CD4-positive, alpha-beta T cell treated with Interleukin-17A for 1 hour (primary cell): ENCODE results near the gene RBM33.

Experiments used
- DNase-seq: peaks from one replicate; pipeline ENCODE4 v3.0.0-alpha.2; 2020

Gene RBM33

DNA sequence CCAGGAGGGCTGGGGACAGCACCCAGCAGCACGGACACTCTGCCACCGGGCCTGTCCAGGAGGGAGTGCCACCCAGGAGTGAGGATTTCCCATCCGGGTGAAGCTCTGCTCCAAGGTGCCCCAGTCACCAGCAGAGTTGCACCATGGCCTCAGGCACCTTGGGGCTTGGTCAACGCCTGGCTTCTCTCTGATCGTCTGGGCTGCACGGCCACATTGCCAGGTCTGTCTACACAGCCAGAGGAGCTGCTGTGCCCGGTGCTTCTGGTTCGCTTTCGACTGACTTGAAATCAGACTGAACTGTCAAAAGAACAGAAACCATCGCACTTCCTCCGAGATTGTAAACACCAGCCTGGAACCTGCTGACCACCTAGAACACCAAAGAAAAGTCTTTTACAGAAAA lies 155.8 kb downstream of the RBM33 start:
- no peak for DNase-seq

DNA sequence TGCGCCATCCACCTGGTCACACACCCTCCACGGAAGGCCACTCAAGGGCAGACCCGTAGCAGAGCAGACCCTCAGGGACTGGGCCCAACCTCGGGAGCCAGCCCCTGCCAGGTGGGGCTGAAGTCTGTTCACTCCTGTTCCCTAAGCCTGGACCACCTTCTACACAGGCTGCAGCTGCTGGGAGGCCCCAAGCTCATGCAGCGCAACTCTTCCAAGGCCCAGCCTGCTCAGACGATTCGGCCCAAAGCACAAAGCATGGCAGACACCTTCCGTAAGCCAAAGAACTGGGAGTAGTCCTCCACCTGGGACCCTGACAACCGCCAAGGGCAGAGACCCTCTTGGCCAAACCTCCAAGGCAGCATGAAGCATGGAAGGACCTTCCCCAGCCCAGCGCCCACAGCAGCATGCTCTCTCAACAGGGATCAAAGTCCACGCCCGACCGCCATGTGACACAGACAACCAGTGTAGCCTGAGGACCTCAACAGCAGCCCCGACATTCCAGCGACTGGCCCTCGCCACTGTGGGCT lies 156.3 kb downstream of the RBM33 start:
- no peak for DNase-seq

DNA sequence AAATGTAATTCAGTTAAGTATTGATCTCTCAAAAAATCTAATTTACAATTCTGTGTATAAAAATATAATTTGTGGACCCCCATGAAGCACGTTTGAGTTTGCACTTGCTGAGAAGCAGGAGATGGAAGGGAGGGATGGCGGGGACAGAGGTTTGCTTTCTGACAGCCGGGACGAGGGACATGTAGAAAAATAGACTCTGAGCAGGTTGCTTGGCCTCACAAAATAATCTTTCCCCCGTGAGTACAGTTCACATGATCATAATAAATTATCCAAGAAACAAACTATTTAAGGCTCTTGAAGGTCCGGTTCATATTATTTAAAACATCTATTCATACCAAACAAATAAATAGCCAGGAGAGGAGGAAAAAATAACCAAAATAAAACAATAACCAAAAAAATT lies 157.8 kb downstream of the RBM33 start:
- DNase-seq, result no peak

DNA sequence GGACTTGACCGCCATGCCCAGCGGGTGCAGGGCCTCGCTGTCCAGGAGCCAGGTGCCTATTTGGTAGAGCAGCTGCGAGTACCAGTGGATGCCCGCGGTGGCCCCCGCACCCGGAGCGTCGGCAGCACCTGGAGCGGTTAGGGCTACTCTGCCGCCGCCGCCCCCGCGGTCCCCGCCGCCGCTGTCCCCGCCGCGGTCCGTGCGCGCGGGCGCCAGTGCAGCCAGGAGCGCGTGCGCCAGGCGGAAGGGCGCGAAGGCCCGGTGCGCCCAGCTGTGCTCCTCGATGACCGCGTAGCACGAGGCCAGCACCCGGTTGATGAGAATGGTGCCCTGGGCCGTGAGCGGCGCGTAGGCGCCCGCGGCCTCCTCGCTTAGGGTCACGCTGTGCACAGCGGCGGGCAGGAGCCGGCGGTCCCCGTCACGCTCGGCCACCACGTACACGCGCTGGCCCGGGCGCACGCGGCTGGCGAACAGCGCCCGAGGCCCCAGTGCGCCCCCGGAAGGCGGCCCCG lies 158.5 kb downstream of the RBM33 start:
- DNase-seq, result no peak

DNA sequence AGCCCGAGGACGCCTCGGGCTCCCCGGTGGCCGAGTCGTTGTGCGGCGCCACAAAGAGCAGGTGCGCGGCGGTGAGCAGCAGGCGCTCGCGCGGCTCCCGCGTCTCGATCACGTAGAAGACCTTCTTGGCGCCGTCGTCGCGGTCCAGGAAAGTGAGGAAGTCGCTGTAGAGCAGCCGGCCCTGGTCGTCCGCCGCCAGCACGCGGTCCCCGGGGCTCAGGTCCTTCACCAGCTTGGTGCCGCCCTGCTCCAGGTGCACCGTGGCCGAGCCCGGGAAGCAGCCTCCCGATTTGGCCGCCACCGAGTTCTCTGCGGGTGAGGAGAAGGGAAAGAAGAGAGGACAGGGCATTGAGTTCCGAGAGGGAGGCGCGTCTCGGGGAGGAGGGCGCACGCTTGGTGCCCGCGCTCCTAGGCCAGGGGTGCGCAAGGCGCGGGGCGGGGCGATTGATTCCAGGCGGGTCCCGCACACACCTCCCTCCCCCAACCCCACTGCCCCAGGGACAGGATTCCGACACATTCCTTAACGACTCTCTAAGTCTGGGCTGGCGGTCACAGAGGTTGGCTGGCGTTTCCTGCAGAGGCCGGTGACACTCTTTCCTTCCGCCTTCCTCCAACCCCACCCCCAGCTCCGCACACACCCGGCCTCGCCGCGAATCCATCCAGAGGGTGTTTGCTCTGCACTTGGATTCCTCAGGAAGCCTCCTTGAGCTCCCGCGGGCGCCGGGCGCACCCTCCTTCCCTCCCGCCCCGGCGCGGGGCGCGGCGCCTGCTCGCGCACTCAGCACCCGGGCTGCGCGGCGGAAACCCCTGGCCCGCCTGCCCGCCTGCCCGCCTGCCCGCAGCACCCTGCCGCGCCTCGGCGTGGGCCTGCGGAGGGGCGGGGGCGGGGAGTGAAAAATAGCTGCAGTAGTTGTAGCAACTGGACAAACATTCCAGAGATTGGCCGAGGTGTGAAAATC lies 159.2 kb downstream of the RBM33 start:
- no peak for DNase-seq

DNA sequence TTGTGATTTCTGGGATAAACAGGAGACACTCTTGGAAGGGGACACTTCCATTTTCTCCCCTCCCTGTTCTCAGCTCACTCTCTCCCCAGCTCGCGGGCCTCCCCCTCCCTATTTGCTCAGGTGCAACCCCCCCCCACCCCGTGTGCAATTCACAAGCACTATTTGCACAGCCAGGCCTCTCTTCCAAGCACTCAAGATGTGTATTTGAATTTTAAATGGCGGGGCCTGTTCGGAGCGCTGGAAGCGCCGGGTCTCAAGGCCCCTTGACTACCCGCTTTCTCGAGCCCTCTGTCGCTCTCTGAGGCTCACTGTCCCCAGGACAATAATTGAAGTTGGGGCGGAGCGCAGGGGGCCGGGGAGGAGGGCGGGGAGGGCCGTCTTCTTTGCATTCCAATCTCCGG lies 160.0 kb downstream of the RBM33 start:
- no peak for DNase-seq

DNA sequence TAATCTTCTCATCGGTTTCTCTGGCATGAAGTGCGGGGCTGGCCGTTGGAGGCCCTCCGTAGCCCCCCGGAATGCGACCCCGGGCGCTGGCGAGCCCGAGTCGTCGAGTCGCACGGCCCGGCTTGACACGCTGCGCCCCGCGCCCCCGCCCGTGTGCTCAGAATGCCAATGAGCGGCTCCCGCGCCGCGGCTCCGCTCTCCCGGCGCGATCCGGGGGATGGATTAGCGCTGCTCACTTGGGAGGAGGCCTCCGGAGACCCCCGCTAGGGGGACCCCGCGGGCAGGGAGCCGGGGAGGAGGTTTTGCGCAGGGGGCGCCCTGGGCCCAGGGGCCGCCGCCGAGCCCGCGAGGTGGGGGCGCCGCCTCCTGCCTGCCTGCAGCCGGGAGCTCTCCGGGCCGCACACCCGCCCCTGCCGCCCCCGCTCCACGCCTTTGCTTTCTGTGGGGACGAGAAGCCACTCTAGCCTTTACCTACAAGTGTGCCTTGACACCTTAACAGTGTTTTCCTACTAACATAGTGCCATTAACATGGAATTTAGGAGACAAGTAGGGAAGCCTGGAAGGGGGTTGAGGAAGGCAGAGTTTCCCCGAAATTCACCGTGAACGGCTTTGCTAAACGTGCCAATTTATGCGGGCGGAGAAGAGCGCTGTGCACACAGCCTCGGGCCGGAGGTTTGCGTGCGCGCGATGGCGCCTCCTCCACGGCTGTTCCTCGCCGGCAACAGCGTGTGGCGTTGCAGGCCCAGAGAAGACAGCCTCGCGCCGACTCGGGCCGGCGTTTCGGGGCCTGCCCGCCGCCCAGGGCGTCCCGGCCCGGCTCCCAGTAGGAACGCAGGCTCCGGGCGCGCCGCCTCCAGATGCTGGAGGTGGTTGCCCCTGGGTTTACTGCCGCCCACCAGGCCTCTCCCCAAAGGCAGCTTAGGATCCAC lies 160.7 kb downstream of the RBM33 start:
- peak; percentile 22 for DNase-seq

DNA sequence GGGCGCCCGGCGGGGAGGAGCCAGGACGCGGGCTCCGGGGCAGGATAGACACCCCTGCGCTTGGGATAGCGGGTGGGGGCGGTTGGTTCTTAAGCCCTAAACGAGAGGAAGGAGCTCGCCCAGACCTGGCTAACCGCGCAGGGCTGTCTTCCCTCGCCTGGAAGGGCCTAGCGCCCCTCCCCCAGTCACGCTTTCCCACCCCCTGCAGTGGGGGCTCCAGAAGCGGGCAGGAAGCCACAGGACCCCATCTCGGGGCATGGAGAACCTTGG lies 161.3 kb downstream of the RBM33 start:
- DNase-seq, result no peak

DNA sequence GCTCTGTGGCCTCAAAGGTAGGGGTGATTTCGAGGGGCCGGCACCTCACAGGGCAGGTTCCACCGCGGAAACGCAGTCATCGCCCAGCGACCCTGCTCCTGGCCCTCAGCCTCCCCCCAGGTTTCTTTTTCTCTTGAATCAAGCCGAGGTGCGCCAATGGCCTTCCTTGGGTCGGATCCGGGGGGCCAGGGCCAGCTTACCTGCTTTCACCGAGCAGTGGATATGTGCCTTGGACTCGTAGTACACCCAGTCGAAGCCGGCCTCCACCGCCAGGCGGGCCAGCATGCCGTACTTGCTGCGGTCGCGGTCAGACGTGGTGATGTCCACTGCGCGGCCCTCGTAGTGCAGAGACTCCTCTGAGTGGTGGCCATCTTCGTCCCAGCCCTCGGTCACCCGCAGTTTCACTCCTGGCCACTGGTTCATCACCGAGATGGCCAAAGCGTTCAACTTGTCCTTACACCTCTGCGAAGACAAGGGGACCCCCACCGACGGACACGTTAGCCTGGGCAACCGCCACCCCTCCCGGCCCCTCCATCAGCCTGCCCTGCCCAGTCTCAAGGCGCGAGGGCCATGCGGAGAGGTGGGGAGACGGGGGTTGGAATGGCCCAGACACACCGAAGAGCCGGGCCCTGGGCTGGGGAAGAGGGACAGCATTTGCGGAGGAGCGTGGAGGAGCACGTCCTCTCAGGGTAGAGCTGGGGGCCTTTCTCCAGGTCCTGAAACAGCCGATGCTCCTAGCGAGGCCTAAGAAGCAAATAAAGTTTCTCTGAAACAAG lies 161.8 kb downstream of the RBM33 start:
- DNase-seq, result no peak

DNA sequence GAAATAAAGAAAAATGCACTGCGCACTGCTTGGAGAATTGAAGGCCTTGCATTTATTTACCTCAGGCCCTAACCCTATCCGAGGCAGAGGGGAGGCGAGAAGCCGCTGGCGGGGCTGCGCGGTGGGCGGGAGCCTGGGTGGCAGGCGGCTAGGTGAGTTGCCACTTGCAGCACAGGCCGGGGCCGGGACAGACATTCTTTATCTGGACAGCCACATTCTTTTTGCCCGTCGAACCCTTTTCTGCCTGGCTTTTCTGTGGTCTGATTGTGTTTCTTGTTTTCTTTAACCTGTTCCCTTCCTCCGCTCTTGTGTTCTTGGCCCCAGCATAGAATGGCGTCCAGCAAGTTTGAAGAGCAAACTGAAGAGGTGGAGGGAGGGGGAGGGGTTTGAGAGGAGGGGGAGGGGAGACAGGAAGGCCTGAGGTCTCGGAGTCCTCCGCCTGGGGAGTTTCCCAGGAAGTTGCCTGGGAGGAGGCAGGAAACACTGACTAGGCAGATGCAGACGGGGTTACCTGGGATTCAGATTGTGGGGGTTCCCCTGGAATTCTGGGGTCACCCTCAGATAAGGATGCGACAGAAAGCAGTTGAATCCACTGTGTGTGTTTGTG lies 162.7 kb downstream of the RBM33 start:
- DNase-seq, result no peak

DNA sequence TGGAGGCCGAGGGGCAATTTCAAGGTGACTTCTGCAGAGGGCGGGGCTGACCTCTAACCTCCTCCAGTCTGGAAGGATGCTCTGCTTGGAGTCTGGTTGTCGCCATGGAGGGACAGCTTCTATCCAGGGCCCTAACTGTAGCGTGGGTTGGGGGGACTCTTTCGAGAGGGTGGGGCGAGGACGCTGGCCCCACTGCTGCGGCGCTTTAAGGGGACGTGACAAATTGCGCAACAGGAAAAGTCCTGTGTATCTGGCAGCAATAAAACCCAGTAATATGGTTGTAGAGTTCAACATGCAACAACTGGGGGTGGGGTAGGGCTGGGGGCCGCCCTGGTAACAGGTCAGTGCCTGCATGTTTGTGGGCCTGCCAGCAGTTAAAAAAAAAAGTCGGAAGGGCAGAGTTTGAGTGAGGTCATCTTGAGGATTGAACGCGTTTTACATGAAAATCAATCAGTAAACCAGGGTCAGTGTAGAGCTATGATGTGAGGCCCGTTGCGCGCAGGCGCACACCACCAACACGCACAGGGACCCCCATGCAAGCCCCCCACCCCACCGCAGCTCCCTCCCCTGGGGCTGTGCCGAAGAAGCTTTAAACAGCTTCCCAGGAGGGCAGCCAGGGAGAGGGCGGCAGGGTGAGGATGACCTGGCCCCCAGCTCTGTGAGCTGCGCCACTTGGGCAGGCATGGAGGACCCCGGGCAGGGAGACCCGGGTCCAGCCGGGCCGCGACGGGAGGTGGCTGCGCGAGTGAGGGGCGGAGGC lies 163.5 kb downstream of the RBM33 start:
- no peak for DNase-seq

DNA sequence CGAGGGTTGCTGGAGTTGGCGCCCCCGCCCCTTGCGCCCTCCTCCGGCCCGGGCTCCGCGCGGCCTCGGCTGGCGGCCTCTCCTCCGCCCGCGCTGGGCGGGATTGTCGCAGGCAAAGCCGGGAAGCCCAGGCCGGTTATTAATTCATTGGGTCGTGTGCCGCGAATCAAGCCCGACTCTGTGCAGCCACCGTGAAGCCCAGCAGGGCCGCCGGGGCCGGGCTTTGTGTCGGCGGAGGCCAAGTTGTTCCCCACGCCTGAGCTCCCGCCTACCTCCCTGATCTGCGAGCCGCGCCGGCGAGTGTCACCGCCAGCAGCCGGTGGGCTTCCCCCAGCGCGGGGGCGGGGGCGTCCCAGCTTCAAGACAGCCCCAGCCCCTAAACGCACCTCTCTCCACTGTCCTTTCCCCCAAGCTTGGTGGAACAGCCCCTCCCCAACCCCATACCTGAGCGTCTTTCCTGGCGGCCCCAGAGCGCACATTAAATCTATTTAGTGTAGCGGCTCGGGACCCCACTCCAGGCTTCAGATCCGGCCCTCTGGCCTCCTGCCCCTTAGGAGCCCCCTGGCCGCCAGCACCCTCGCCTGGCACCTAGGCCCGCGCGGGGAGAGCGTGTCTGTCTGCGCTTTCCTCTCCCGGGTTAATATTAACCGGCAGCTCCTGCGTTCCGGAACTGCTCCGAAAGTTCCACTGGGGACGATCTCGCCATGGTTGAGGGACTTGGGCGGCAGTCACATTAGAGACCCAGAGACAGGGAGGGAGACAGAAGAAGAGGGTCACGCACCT lies 164.3 kb downstream of the RBM33 start:
- DNase-seq, result no peak

DNA sequence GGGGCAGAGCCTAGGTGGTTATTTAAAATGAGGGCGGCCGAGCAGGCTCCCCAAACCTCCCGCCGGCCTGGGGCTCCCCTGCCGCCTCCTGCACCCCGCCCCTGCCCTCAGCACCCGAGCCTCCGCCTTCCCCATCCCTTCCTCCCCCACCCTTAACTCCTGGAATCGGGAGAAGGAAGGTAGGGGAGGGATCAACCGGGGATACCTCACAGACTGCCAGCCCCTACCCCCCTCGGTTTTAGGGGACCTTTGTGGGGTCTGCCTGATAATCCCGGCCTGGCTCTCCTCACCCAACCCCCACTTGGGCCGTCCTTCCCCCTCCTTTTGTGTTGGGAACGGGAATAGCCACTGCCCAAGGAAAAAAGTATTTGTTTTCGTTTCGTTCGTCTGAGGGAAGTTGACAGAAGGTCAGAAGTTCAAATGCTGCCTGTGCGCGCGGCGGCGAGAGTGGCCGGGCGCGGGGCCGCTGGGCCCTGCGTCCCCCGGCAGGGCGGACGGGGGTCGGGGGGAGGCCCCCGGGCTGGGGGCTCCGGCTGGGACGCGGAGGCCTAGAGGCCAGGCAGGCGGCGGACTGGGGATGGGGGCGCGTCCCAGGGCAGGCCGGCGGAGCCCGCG lies 165.0 kb downstream of the RBM33 start:
- DNase-seq, result no peak

DNA sequence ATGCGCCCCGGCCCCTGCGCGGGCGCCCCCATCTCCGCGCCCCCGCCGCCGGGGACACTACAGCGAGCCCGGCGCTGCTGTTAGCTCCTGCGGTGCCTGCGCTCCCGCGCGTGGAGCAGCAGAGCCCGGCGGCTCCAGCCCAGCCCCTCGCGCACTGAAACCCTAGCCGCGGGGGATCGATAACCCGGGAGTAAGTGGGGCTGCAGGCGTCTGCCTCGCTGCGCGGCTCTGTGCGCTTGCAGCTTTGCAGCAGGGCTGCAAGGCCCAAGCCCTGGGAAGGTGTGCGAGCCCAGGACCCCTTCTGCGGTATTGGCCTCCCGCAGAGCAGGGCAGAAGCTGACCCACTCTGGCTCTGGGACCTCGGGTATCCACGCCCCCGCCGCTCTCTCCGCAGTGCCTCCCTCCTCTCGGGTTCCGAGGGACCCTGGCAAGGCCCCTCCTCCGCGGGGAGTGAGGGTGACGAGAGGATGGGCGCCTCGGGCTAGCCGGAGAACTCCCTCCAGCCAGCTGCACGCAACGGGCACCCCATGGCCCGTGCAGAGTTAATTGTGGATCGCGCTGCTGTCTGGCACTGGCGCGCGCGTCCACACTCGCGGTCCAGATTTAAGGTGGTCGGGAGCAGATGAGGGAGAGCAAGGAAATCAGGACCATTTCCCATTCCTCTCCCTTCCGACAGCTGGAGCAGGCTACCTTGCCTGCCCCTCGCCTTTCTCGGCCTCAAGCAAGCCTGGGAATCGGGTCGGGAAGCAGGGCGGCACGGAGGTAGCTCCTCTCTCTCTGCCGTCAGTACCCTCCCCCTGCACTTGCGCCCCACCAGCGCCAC lies 165.7 kb downstream of the RBM33 start:
- no peak for DNase-seq

DNA sequence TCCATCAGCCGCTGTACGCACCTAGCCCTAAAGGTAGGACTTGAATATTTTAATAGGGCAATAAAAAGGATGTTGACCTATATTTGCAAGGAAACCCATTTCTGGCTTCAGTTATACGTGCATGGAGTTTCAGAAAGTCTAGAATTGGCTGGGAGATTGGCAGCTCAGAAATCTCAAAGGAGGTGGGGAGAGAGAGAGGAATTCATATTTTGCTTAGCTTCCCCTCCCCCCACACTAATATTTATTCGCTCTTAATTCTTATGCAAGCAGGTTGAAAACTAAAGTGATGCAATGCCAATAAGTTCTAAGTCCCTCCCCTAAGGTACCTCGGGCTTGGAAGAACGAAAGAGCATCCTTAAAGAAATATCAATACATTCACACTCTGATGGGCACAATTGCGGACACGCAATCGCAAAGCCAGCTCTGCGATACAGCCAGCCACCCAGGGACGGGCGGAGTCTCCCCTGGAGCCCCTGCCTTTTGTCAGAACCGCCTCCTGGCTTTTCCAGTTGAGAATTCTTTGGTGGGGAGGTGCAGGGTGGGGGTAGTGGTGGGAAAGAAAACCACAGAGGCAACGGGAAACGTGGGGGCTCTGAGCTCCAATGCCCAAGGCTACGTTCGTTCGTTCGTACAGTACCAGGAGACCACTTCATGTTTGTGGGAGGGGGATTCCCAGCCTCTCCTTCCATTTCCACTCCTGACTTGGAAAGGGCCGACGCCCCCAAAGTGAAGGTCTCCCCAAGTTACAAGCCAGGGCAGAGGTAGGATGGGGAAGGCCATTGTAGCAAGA lies 166.5 kb downstream of the RBM33 start:
- DNase-seq, result no peak

DNA sequence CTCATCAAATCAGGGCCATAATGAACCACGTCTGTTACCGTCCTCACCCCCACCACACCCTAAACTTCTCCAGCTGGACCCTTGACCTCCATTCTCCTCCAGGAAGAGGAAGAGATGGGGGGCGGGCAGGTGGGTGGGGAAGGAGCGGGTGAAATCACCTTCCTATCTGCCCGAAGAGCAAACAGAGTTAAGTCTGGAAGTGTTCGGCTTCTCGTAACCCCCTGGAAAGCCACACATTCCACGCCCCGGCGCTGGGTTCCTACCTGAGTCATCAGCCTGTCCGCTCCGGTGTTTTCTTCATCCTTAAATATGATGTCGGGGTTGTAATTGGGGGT lies 167.1 kb downstream of the RBM33 start:
- no peak for DNase-seq

DNA sequence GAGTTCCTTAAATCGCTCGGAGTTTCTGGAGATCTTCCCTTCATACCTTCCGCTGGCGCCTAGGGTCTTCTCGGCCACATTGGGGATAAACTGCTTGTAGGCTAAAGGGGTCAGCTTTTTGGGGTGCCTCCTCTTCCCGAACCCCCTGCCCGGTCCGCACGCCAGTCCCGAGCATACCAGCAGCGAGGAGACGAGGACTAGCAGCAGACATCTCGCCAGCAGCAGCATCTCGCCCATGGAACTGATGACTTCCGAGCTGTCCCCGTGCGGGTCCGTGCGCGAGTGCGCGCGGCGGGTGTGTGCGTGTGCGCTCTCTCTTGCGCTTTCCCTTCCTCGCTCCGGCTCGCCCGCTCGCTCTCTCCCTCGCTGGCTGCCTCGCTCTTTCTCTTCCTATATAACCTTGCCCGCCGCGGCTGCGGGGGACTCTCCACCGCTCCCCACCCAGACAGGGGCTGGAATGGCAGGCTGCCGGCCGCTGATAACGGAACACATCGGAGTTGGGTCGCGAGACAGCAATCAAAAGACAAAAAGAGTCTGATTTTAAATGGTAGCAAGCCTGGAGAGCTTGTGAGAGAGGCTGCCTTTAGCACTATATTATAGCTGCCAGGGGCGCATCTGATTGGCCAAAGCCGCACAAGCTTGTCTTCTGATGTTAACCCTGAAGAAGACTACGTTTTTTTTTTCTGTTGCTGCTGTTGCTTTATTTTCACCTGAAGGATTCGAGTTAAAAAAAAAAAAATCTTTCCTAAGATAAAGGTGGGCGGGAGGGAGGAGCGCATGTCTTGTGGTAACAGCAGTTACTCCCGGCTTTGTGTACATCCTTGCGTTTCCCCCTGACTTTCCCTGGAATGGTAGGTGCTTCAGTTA lies 167.7 kb downstream of the RBM33 start, which contains the start of gene SHH:
SHH (minus strand) TSS at position 569 of the 867 bp plus-strand sequence; CDS start at position 228, 341 bp downstream.
- DNase-seq, result no peak
